Glomerular endothelial cell (primary cell): ENCODE data around the gene NOM1. TPM values are rescaled to one million over a fixed set of nuclear protein-coding genes. Genes with fewer than 3 reads are reported as not detected.
"Not testable (repeated sequence)": the region's sequence is repeated elsewhere in the genome, so short reads cannot be mapped to it uniquely, and the experiment has no call there.

Experiments
- DNase-seq: peaks from one replicate; pipeline ENCODE4 v3.0.0-alpha.2; 2011; ENCODE audit warnings: low read depth, low spot score; ENCODE audit errors: extremely low read depth
- total RNA-seq: library from RNA; depleted of rRNA; stranded (reverse); fragments of >200 nt; gene quantifications from 2 replicates; pipeline ENCODE4 v1.2.3, GENCODE V29; 2015

Gene NOM1
- total RNA-seq, 1 donor from 2014 or later, result 43.8 TPM

GRCh38 chr7:156936766-156937165 lies 12.7 kb upstream of the NOM1 start:
- DNase-seq, result not testable (repeated sequence)

- no peak for DNase-seq
These were observed 8.9 kb upstream of the NOM1 start for GRCh38 chr7:156940421-156941122.

- DNase-seq, result no peak
These were observed 7.9 kb upstream of the NOM1 start for GRCh38 chr7:156941393-156942182.

GRCh38 chr7:156942708-156943090 lies 6.8 kb upstream of the NOM1 start:
- no peak for DNase-seq

- DNase-seq, result no peak
These were observed 6.1 kb upstream of the NOM1 start for GRCh38 chr7:156943091-156944041.

GRCh38 chr7:156944876-156945275 lies 4.6 kb upstream of the NOM1 start:
- no peak for DNase-seq

- DNase-seq, result no peak
These were observed 2.2 kb upstream of the NOM1 start for GRCh38 chr7:156947120-156947843.

GRCh38 chr7:156948361-156948760 lies 1.2 kb upstream of the NOM1 start:
- no peak for DNase-seq

GRCh38 chr7:156950381-156950858 lies 908 bp downstream of the NOM1 start:
- no peak for DNase-seq

GRCh38 chr7:156953215-156953614 lies 3.7 kb downstream of the NOM1 start:
- not testable (repeated sequence) for DNase-seq

GRCh38 chr7:156954941-156955340 lies 5.4 kb downstream of the NOM1 start:
- no peak for DNase-seq

- no peak for DNase-seq
These were observed 7.2 kb downstream of the NOM1 start for GRCh38 chr7:156956727-156957126.

GRCh38 chr7:156962145-156962544 lies 12.6 kb downstream of the NOM1 start:
- DNase-seq, result no peak

- DNase-seq, result no peak
These were observed 13.4 kb downstream of the NOM1 start for GRCh38 chr7:156962897-156963296.

GRCh38 chr7:156963472-156963871 lies 14.0 kb downstream of the NOM1 start:
- no peak for DNase-seq

GRCh38 chr7:156964971-156965370 lies 15.5 kb downstream of the NOM1 start:
- no peak for DNase-seq

GRCh38 chr7:156966387-156966786 lies 16.9 kb downstream of the NOM1 start:
- DNase-seq, result no peak

GRCh38 chr7:156968183-156968582 lies 18.7 kb downstream of the NOM1 start:
- DNase-seq, result no peak

- DNase-seq, result no peak
These were observed 20.5 kb downstream of the NOM1 start for GRCh38 chr7:156969972-156970420.

GRCh38 chr7:156975620-156976019 lies 26.1 kb downstream of the NOM1 start:
- DNase-seq, result no peak
